HepG2 (cell line): ENCODE data around the gene PACS2. TPM values are rescaled to one million over a fixed set of nuclear protein-coding genes. Genes with fewer than 3 reads are reported as not detected.

ENCODE experiments used
- ERF ChIP-seq: IDR thresholded peaks from 2 replicates; pipeline ENCODE4 v1.6.1; 2018; ENCODE audit warnings: missing biosample characterization, missing genetic modification reagents
- FOXK2 ChIP-seq: fragments of 450-650 bp; IDR thresholded peaks from 2 replicates; pipeline ENCODE4 v1.6.1; 2016
- FOXM1 ChIP-seq: sonication (generic); formaldehyde crosslinking; IDR thresholded peaks from 2 replicates; pipeline ENCODE4 v1.5.0; 2020; ENCODE audit warnings: missing genetic modification reagents
- ISL2 ChIP-seq: sonication (generic); formaldehyde crosslinking; IDR thresholded peaks from 2 replicates; pipeline ENCODE4 v1.5.0; 2020; ENCODE audit warnings: missing genetic modification reagents
- KDM4B ChIP-seq: sonication (generic); formaldehyde crosslinking; IDR thresholded peaks from 2 replicates; pipeline ENCODE4 v1.4.0; 2020; ENCODE audit warnings: missing genetic modification reagents
- MAZ ChIP-seq, 2 experiments: sonication (generic) in 1 of 2; formaldehyde crosslinking in 1 of 2; IDR thresholded peaks; 2 replicates each; pipeline versions ENCODE4 v1.5.0 to v1.6.1; 2012 to 2020; ENCODE audit warnings: low read depth in 2 of 2, mild to moderate bottlenecking in 2 of 2, borderline replicate concordance in 1 of 2, improper control_type of control experiment in 1 of 2, low read length in 1 of 2, missing genetic modification reagents in 1 of 2, moderate library complexity in 1 of 2
- SPEN ChIP-seq: sonication (generic); formaldehyde crosslinking; IDR thresholded peaks from 2 replicates; pipeline ENCODE4 v1.5.1; 2020; ENCODE audit warnings: low read depth, mild to moderate bottlenecking, missing genetic modification reagents
- TEAD3 ChIP-seq: optimal IDR thresholded peaks from 2 replicates; pipeline ENCODE3; 2016; ENCODE audit warnings: borderline replicate concordance
- THAP9 ChIP-seq: sonication (generic); formaldehyde crosslinking; IDR thresholded peaks from 2 replicates; pipeline ENCODE4; 2020; ENCODE audit warnings: missing genetic modification reagents, mild to moderate bottlenecking, borderline replicate concordance
- U2AF2 ChIP-seq: fragments of 200-400 bp; formaldehyde crosslinking; IDR thresholded peaks from 2 replicates; pipeline ENCODE4 v1.6.1; 2017; ENCODE audit warnings: low read depth, mild to moderate bottlenecking, low read length
- YEATS4 ChIP-seq: sonication (generic); formaldehyde crosslinking; IDR thresholded peaks from 2 replicates; pipeline ENCODE4 v1.4.0; 2020; ENCODE audit warnings: missing genetic modification reagents, borderline replicate concordance
- ZNF160 ChIP-seq: sonication (generic); formaldehyde crosslinking; IDR thresholded peaks from 2 replicates; pipeline ENCODE4 v1.8.0; 2022; ENCODE audit warnings: mild to moderate bottlenecking, inconsistent platforms, missing genetic modification reagents
- ZNF274 ChIP-seq: sonication (generic); formaldehyde crosslinking; IDR thresholded peaks from 2 replicates; pipeline ENCODE4 v1.5.1; 2020; ENCODE audit warnings: mild to moderate bottlenecking, missing genetic modification reagents
- ZNF629 ChIP-seq: sonication (generic); formaldehyde crosslinking; conservative IDR thresholded peaks from 2 replicates; pipeline ENCODE4 v1.5.0; 2020; ENCODE audit warnings: missing genetic modification reagents
- ZNF746 ChIP-seq: sonication (generic); formaldehyde crosslinking; IDR thresholded peaks from 2 replicates; pipeline ENCODE4 v1.8.0; 2022; ENCODE audit warnings: mild to moderate bottlenecking, missing genetic modification reagents
- polyA plus RNA-seq, 8 experiments: library from polyadenylated mRNA; depleted of rRNA in 3 of 8; stranded (reverse) in 7 of 8; unstranded in 1 of 8; fragments of >200 nt; fragmentation: Illumina TruSeq in 4 of 8; extraction: Trizol in 4 of 8; gene quantifications; 2 replicates each; pipeline versions ENCODE4 v1.2.1 to v1.2.3, GENCODE V29; 2011 to 2016; ENCODE audit warnings: low read depth in 4 of 8, missing spikeins in 1 of 8, mixed read lengths in 1 of 8; ENCODE audit not compliant: insufficient read depth in 1 of 8
- total RNA-seq, 5 experiments: library from RNA; depleted of rRNA; stranded (reverse); fragments of >200 nt; fragmentation: Illumina TruSeq; extraction: Trizol; gene quantifications; 2 replicates each; pipeline ENCODE4 v1.2.3, GENCODE V29; 2016; ENCODE audit warnings: low read depth in 1 of 5
- TF ChIP-seq, protein P1 (sequence below): sonication (generic); formaldehyde crosslinking; IDR thresholded peaks from 2 replicates; pipeline ENCODE4 v1.4.0; 2020; ENCODE audit warnings: low read depth, mild to moderate bottlenecking, missing genetic modification reagents
- TF ChIP-seq, protein P2 (sequence below): sonication (generic); formaldehyde crosslinking; IDR thresholded peaks from 2 replicates; pipeline ENCODE4 v1.4.0; 2020; ENCODE audit warnings: missing genetic modification reagents
- TF ChIP-seq, protein P3 (sequence below): sonication (generic); formaldehyde crosslinking; IDR thresholded peaks from 2 replicates; pipeline ENCODE4 v1.4.0; 2020; ENCODE audit warnings: mild to moderate bottlenecking, missing genetic modification reagents, borderline replicate concordance

PACS2 gene
- total and polyA plus RNA-seq, 2 of the 13 experiments (the other 11 are each of a cell fraction or from before 2014, with no cell fraction given): 23.6 to 27.6 TPM

DNA sequence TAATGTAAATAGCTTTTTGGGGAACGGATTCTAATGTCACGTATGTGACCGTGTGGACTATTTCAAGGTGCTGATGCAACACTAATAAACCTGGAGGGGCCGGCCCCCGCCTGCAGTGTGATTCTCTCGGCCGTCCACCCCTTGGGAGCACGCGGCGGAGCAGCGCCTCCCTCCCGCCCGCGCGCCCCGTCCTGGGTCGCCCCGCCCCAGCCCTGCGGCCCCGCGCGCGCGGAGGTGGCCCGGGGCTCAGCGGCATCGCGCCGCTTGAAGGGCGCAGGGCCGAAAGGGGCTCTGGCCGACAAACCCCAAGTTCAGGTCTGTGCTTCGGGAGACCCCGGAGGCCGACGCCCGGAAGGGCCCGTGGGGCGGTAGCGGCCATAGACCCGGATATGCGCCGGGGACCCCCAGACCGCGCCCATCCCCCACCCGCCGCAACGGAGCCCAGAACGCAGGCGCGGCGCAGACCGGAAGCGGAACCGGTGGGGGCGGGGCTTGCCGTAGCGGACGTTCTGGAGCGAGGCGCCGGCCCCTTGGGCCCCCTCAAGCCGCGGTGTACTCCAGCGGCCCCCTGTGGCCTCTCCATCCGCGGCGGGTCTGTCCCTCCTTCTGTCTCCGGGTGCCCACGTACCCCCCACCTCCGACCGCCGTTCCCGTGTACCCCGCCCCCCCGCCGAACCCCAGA, 83.6 kb downstream of the PACS2 start, which contains the start of gene TEX22 (continued):
- TF ChIP-seq, protein P1, sequence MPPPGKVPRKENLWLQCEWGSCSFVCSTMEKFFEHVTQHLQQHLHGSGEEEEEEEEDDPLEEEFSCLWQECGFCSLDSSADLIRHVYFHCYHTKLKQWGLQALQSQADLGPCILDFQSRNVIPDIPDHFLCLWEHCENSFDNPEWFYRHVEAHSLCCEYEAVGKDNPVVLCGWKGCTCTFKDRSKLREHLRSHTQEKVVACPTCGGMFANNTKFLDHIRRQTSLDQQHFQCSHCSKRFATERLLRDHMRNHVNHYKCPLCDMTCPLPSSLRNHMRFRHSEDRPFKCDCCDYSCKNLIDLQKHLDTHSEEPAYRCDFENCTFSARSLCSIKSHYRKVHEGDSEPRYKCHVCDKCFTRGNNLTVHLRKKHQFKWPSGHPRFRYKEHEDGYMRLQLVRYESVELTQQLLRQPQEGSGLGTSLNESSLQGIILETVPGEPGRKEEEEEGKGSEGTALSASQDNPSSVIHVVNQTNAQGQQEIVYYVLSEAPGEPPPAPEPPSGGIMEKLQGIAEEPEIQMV (CRISPR knock-in tag): peak; percentile 96; the same call in 1 of the 2 replicates
- TF ChIP-seq U2AF2: no peak
- no peak for TF ChIP-seq ZNF746
- TF ChIP-seq ZNF160 (CRISPR knock-in tag): 0 out of 2 replicates have a peak, but pooled peaks have one; percentile 14
- TF ChIP-seq ERF (CRISPR knock-in tag): peak; percentile 62; the same call in 1 of the 2 replicates
- TF ChIP-seq YEATS4 (CRISPR knock-in tag): peak; percentile 83; the same call in 1 of the 2 replicates
- peak; percentile 46; the same call in 1 of the 2 replicates for TF ChIP-seq THAP9 (CRISPR knock-in tag)
- peak; percentile 90 for TF ChIP-seq MAZ (IDR thresholded peaks at IDR 0.05; ENCODE audit: borderline replicate concordance, low read depth, low read length)
- TF ChIP-seq MAZ (CRISPR knock-in tag; IDR thresholded peaks at IDR 0.05; ENCODE audit: low read depth): peak; percentile 69; the same call in 1 of the 2 replicates
- no peak; the same call in none of the 2 replicates for TF ChIP-seq SPEN (CRISPR knock-in tag)
- TF ChIP-seq, protein P2, sequence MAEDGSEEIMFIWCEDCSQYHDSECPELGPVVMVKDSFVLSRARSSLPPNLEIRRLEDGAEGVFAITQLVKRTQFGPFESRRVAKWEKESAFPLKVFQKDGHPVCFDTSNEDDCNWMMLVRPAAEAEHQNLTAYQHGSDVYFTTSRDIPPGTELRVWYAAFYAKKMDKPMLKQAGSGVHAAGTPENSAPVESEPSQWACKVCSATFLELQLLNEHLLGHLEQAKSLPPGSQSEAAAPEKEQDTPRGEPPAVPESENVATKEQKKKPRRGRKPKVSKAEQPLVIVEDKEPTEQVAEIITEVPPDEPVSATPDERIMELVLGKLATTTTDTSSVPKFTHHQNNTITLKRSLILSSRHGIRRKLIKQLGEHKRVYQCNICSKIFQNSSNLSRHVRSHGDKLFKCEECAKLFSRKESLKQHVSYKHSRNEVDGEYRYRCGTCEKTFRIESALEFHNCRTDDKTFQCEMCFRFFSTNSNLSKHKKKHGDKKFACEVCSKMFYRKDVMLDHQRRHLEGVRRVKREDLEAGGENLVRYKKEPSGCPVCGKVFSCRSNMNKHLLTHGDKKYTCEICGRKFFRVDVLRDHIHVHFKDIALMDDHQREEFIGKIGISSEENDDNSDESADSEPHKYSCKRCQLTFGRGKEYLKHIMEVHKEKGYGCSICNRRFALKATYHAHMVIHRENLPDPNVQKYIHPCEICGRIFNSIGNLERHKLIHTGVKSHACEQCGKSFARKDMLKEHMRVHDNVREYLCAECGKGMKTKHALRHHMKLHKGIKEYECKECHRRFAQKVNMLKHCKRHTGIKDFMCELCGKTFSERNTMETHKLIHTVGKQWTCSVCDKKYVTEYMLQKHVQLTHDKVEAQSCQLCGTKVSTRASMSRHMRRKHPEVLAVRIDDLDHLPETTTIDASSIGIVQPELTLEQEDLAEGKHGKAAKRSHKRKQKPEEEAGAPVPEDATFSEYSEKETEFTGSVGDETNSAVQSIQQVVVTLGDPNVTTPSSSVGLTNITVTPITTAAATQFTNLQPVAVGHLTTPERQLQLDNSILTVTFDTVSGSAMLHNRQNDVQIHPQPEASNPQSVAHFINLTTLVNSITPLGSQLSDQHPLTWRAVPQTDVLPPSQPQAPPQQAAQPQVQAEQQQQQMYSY (CRISPR knock-in tag): no peak
- no peak; the same call in 1 of the 2 replicates for TF ChIP-seq KDM4B (CRISPR knock-in tag)
- TF ChIP-seq, protein P3, sequence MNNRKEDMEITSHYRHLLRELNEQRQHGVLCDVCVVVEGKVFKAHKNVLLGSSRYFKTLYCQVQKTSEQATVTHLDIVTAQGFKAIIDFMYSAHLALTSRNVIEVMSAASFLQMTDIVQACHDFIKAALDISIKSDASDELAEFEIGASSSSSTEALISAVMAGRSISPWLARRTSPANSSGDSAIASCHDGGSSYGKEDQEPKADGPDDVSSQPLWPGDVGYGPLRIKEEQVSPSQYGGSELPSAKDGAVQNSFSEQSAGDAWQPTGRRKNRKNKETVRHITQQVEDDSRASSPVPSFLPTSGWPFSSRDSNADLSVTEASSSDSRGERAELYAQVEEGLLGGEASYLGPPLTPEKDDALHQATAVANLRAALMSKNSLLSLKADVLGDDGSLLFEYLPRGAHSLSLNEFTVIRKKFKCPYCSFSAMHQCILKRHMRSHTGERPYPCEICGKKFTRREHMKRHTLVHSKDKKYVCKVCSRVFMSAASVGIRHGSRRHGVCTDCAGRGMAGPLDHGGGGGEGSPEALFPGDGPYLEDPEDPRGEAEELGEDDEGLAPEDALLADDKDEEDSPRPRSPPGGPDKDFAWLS (CRISPR knock-in tag): no peak
- no peak for TF ChIP-seq ISL2
- peak; percentile 29 for TF ChIP-seq TEAD3
- no peak for TF ChIP-seq FOXK2
- TF ChIP-seq FOXM1 (CRISPR knock-in tag): no peak
- peak; percentile 12; the same call in 1 of the 2 replicates for TF ChIP-seq ZNF629
- no peak for TF ChIP-seq ZNF274 (CRISPR knock-in tag)
